ENCODE results near the gene SUSD4. TPM values are rescaled to one million over a fixed set of nuclear protein-coding genes. Genes with fewer than 3 reads are reported as not detected.

The SUSD4 gene
- total RNA-seq, 2 experiments from 2014 or later, result 13.0 to 13.8 TPM

DNA sequence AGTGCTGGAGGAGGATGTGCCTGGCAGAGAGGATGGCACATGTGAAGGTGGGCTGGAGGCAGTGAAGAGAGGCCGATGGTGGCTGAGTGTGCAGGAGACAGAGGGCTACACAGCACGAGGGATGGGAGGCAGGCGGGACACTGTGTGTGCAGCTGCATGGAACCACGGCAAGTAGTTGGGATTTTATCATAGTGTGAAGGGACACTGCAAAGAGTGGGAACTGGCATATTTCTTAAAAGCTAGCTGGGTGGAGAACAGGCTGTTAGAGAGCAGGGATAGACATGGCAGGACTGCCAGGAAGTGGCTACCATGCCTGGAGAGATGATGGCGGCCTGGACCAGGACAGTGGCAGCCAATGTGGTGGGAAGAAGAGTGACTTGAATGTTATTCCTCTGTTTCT lies 118.6 kb downstream of the SUSD4 start:
- Mint-ChIP-seq H3K27ac (peak overlapping the region; percentile 6), H3K27me3 (no peaks in the 10 kb centered on the region), H3K4me1 (ENCODE audit: low read depth) (peaks cover 73% of the 10 kb centered on the region), H3K36me3 (ENCODE audit: low read depth) (no peaks in the 10 kb centered on the region), H3K4me3 (no peak overlapping the region), H3K9me3 (no peaks in the 10 kb centered on the region)
- TF ChIP-seq, protein P1, sequence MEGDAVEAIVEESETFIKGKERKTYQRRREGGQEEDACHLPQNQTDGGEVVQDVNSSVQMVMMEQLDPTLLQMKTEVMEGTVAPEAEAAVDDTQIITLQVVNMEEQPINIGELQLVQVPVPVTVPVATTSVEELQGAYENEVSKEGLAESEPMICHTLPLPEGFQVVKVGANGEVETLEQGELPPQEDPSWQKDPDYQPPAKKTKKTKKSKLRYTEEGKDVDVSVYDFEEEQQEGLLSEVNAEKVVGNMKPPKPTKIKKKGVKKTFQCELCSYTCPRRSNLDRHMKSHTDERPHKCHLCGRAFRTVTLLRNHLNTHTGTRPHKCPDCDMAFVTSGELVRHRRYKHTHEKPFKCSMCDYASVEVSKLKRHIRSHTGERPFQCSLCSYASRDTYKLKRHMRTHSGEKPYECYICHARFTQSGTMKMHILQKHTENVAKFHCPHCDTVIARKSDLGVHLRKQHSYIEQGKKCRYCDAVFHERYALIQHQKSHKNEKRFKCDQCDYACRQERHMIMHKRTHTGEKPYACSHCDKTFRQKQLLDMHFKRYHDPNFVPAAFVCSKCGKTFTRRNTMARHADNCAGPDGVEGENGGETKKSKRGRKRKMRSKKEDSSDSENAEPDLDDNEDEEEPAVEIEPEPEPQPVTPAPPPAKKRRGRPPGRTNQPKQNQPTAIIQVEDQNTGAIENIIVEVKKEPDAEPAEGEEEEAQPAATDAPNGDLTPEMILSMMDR (IDR thresholded peaks at IDR 0.05), result no peak
- Histone ChIP-seq H3K4me3 (ENCODE audit: low read length) (no peak overlapping the region), H3K27ac (ENCODE audit: low read depth in 1 of 2, low read length in 2 of 2) (no peak overlapping the region), H3K27me3 (ENCODE audit: control insufficient read depth in 1 of 2, insufficient read depth in 2 of 2, low read length in 2 of 2) (no peaks in the 10 kb centered on the region), H3K4me1 (ENCODE audit: insufficient read depth, low read length) (peaks cover 29% of the 10 kb centered on the region), H3K9me3 (ENCODE audit: control insufficient read depth in 1 of 2, insufficient read depth in 1 of 2, low read length in 2 of 2) (peaks cover 0 to 3% of the 10 kb centered on the region in 2 experiments), H3K36me3 (ENCODE audit: insufficient read depth, low read length) (no peaks in the 10 kb centered on the region)
- POLR2A ChIA-PET, result interaction anchor here (1.7 kb wide), 1 partner anchor 112 kb away, joined by 5 read pairs; no protein-coding TSS in a partner anchor
- intact Hi-C loops (cut with DNase I, micrococcal nuclease), result loop anchor here (2.0 to 10.0 kb wide), 2 partner anchors 111 to 119 kb away; partner anchors contain the start of gene SUSD4 (in 1 of the 2)
- CTCF ChIA-PET, result interaction anchor here (1.1 kb wide), 1 partner anchor 111 kb away, joined by 3 read pairs; no protein-coding TSS in a partner anchor
- ATAC-seq (ENCODE audit: poor library complexity) (no peak), DNase-seq (no peak)

DNA sequence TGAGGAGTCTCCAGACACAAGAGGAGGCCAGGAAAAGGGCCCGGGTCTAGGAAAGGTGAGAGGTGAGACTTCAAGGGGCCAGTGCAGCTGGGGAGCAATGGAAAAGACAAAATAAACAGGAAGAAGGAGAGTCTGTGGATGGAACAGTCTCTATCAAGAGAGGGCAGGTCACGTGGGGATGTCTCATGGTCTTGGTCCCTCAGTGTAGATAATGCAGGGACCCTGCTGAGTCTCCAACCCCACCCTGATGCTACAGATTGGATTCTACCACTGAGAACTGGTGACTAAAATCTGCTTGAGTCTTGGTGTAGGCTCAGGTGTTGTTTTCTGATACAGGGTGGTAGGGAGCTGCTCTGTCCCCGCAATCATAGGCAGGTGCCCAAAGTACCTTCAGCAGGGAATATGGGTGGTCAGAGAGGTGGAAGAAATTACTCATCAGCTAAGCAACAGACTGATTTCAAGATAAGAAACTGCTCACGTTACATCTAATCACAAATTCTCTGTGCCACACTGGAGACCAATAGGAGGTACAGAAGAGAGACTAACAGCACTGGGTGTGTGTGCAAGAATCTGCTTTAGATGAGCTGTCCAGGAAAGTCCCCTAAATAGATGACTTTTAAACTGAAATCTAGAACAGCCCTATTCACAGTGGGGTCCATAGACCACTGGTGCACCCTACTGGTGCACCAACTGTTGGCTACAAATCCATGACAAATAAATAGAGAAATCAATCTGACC lies 119.4 kb downstream of the SUSD4 start:
- intact Hi-C loops (cut with DNase I, micrococcal nuclease), result loop anchor here (2.0 to 10.0 kb wide), 2 partner anchors 110 to 120 kb away; partner anchors contain the start of gene SUSD4 (in 1 of the 2)
- H3K27ac Mint-ChIP-seq, result peak overlapping the region; percentile 6
- H3K27ac ChIP-seq (ENCODE audit: low read depth in 1 of 2, low read length in 2 of 2), result no peak overlapping the region
- DNase-seq (peak in 5 of 14 experiments; percentile 14 to 61 (median 28)), ATAC-seq (ENCODE audit: poor library complexity) (peak; percentile 24)
- POLR2A ChIA-PET, result interaction anchor here (1.7 kb wide), 1 partner anchor 111 kb away, joined by 5 read pairs; no protein-coding TSS in a partner anchor
- H3K4me3 Mint-ChIP-seq, result no peak overlapping the region
- no peaks in the 10 kb centered on the region for H3K27me3 Mint-ChIP-seq
- H3K36me3 Mint-ChIP-seq (ENCODE audit: low read depth), result no peaks in the 10 kb centered on the region
- no peak overlapping the region for H3K4me3 ChIP-seq (ENCODE audit: low read length)
- H3K4me1 Mint-ChIP-seq (ENCODE audit: low read depth), result peaks cover 73% of the 10 kb centered on the region
- peaks cover 29% of the 10 kb centered on the region for H3K4me1 ChIP-seq (ENCODE audit: insufficient read depth, low read length)
- peaks cover 0 to 3% of the 10 kb centered on the region in 2 experiments for H3K9me3 ChIP-seq (ENCODE audit: control insufficient read depth in 1 of 2, insufficient read depth in 1 of 2, low read length in 2 of 2)
- no peaks in the 10 kb centered on the region for H3K27me3 ChIP-seq (ENCODE audit: control insufficient read depth in 1 of 2, insufficient read depth in 2 of 2, low read length in 2 of 2)
- TF ChIP-seq, protein P1 (IDR thresholded peaks at IDR 0.05), result peak; percentile 14
- CTCF ChIA-PET, result interaction anchor here (1.1 kb wide), 1 partner anchor 111 kb away, joined by 3 read pairs; no protein-coding TSS in a partner anchor
- no peaks in the 10 kb centered on the region for H3K9me3 Mint-ChIP-seq
- no peaks in the 10 kb centered on the region for H3K36me3 ChIP-seq (ENCODE audit: insufficient read depth, low read length)

DNA sequence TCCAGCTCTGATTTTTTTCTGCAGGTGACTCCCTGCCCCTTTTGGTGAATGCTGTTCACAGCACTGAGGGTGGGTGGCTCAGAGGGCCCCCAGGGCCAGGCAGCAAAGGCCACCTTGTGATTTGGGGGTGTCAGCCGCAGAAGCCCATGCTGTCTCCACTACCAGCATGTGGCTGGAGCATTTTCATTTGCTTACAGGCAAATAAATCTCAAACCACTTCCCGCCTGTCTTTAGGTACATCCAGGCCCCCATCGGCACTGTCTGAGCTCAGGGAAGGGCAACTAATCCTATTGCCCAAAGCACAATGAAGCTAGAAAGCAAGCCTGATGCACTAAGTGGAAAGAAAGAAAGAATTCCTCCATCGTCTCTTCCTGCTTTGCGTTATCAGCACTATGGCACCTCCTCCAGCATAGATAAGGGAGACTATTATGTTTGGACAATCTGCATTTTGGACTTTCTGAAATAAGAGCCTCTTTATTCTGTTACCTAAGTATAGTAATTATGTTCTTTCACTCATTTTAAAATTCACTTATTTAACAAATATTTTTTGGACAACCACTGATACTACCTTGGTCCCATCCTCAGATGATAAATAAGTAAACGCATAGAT lies 120.4 kb downstream of the SUSD4 start:
- POLR2A ChIA-PET, result interaction anchor here (1.7 to 1.8 kb wide), 2 partner anchors 14 to 110 kb away, joined by 5 read pairs; no protein-coding TSS in a partner anchor
- DNase-seq, result no peak
- no peak overlapping the region for H3K27ac Mint-ChIP-seq

More for the DNA sequence above, 120.4 kb downstream of the SUSD4 start:
- Histone ChIP-seq H3K9me3 (ENCODE audit: control insufficient read depth in 1 of 2, insufficient read depth in 1 of 2, low read length in 2 of 2) (peaks cover 0 to 3% of the 10 kb centered on the region in 2 experiments), H3K27ac (ENCODE audit: low read depth in 1 of 2, low read length in 2 of 2) (no peak overlapping the region), H3K27me3 (ENCODE audit: control insufficient read depth in 1 of 2, insufficient read depth in 2 of 2, low read length in 2 of 2) (no peaks in the 10 kb centered on the region), H3K36me3 (ENCODE audit: insufficient read depth, low read length) (no peaks in the 10 kb centered on the region), H3K4me3 (ENCODE audit: low read length) (no peak overlapping the region), H3K4me1 (ENCODE audit: insufficient read depth, low read length) (peaks cover 22% of the 10 kb centered on the region)
- no peaks in the 10 kb centered on the region for H3K36me3 Mint-ChIP-seq (ENCODE audit: low read depth)
- intact Hi-C loops (cut with DNase I, micrococcal nuclease), result loop anchor here (2.0 to 10.0 kb wide), 2 partner anchors 109 to 121 kb away; partner anchors contain the start of gene SUSD4 (in 1 of the 2)
- no peaks in the 10 kb centered on the region for H3K27me3 Mint-ChIP-seq
- peaks cover 65% of the 10 kb centered on the region for H3K4me1 Mint-ChIP-seq (ENCODE audit: low read depth)
- no peak for ATAC-seq (ENCODE audit: poor library complexity)
- CTCF ChIA-PET, result no interaction called here
- H3K4me3 Mint-ChIP-seq, result no peak overlapping the region
- no peaks in the 10 kb centered on the region for H3K9me3 Mint-ChIP-seq
- TF ChIP-seq, protein P1 (IDR thresholded peaks at IDR 0.05), result no peak
